Testis (tissue), 3 donors: ENCODE measurements around the gene PKIG. TPM values are rescaled to one million over a fixed set of nuclear protein-coding genes. Genes with fewer than 3 reads are reported as not detected.
A peak's percentile ranks its signal among the peaks of the same experiment; 100 is the strongest.

Experiments used
- DNase-seq: peaks from one replicate; pipeline ENCODE4 v3.0.0-alpha.2; 2019
- H3K27ac ChIP-seq, 2 donors: fragments of 200-600 bp; sonication (generic); one replicate each; pipeline ENCODE4 v1.5.1; 2019
- H3K27me3 ChIP-seq: fragments of 200-600 bp; sonication (generic); one replicate; pipeline ENCODE4 v1.5.1; 2019
- H3K36me3 ChIP-seq: fragments of 200-600 bp; sonication (generic); one replicate; pipeline ENCODE4 v1.5.1; 2017; ENCODE audit warnings: low read depth; ENCODE audit errors: missing control alignments
- H3K4me1 ChIP-seq: fragments of 200-600 bp; sonication (generic); one replicate; pipeline ENCODE4 v1.5.1; 2019
- H3K4me3 ChIP-seq, 2 donors: fragments of 200-600 bp; sonication (generic); one replicate each; pipeline ENCODE4 v1.5.1; 2017 to 2019
- H3K9me3 ChIP-seq: fragments of 200-600 bp; sonication (generic); one replicate; pipeline ENCODE4 v1.5.1; 2017
- POLR2A ChIP-seq: fragments of 450-650 bp; IDR thresholded peaks from one replicate; pipeline ENCODE4 v1.6.1; 2017; ENCODE audit warnings: antibody characterized with exemption, mild to moderate bottlenecking, moderate library complexity
- WGBS, 2 donors: methylation state at CpG; one replicate each; pipeline ENCODE4 v1.1.5; 2018; 5-methylcytosine and 5-hydroxymethylcytosine counted together
- intact Hi-C: fragments of 100-400 bp; cut with DNase I; formaldehyde crosslinking; loops from one replicate; pipeline ENCODE4 v1.15.1; 2023; ENCODE audit warnings: low total_unique reads
- polyA plus RNA-seq: library from polyadenylated mRNA; stranded (reverse); fragments of 350-450 nt; fragmentation: Illumina TruSeq; extraction: RNeasy Lipid Tissue Mini Kit (QIAGEN cat#74804); gene quantifications from one replicate; pipeline ENCODE4 v1.2.3, GENCODE V29; 2014; ENCODE audit warnings: low read depth, low replicate concordance; ENCODE audit not compliant: insufficient read depth
- total RNA-seq, 2 donors: library from RNA; depleted of rRNA; stranded (reverse); fragments of >200 nt; gene quantifications; one replicate each; pipeline ENCODE4 v1.2.3, GENCODE V29; 2016
- TF ChIP-seq, protein P1 (sequence below), 3 experiments: fragments of 450-650 bp in 2 of 3; fragments of 200-600 bp in 1 of 3; sonication (generic) in 1 of 3; IDR thresholded peaks; one replicate each; pipeline ENCODE4 v1.5.1; 2016 to 2019; ENCODE audit warnings: antibody characterized with exemption in 3 of 3, mild to moderate bottlenecking in 2 of 3, moderate library complexity in 1 of 3

Gene PKIG
- total and polyA plus RNA-seq, 3 donors from 2014 or later, result 66.6 to 180 (median 70.4) TPM

- peaks cover 44% of the 10 kb centered on the region for H3K4me1 ChIP-seq
- H3K36me3 ChIP-seq, result no peaks in the 10 kb centered on the region
- intact Hi-C loops, result loop anchor here (10.0 kb wide), 1 partner anchor 66 kb away; no protein-coding TSS in a partner anchor
- H3K9me3 ChIP-seq, result no peaks in the 10 kb centered on the region
- no peaks in the 10 kb centered on the region for H3K27me3 ChIP-seq
- 33 to 48% methylated on average over 4 to 7 of the region's 7 CpGs for WGBS, 2 donors
- H3K27ac ChIP-seq, result peak overlapping the region; percentile 75 to 76
- no peak for DNase-seq
- H3K4me3 ChIP-seq, result no peak overlapping the region
- TF ChIP-seq POLR2A, result no peak
- TF ChIP-seq, protein P1, sequence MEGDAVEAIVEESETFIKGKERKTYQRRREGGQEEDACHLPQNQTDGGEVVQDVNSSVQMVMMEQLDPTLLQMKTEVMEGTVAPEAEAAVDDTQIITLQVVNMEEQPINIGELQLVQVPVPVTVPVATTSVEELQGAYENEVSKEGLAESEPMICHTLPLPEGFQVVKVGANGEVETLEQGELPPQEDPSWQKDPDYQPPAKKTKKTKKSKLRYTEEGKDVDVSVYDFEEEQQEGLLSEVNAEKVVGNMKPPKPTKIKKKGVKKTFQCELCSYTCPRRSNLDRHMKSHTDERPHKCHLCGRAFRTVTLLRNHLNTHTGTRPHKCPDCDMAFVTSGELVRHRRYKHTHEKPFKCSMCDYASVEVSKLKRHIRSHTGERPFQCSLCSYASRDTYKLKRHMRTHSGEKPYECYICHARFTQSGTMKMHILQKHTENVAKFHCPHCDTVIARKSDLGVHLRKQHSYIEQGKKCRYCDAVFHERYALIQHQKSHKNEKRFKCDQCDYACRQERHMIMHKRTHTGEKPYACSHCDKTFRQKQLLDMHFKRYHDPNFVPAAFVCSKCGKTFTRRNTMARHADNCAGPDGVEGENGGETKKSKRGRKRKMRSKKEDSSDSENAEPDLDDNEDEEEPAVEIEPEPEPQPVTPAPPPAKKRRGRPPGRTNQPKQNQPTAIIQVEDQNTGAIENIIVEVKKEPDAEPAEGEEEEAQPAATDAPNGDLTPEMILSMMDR (IDR thresholded peaks at IDR 0.05), result no peak
Measured at GRCh38 chr20:44601236-44601671, 18.9 kb downstream of the PKIG start.

GRCh38 chr20:44601801-44602204 lies 19.4 kb downstream of the PKIG start:
- peak overlapping the region; percentile 75 to 76 for H3K27ac ChIP-seq
- H3K4me3 ChIP-seq, result no peak overlapping the region
- peak; percentile 82 for DNase-seq
- no peaks in the 10 kb centered on the region for H3K27me3 ChIP-seq
- H3K9me3 ChIP-seq, result no peaks in the 10 kb centered on the region
- H3K36me3 ChIP-seq, result no peaks in the 10 kb centered on the region
- TF ChIP-seq, protein P1 (IDR thresholded peaks at IDR 0.05), result no peak
- TF ChIP-seq POLR2A, result no peak
- peaks cover 44% of the 10 kb centered on the region for H3K4me1 ChIP-seq
- intact Hi-C loops, result loop anchor here (10.0 kb wide), 1 partner anchor 67 kb away; no protein-coding TSS in a partner anchor
- 20 to 43% methylated on average over 1 of the region's 1 CpG for WGBS, 2 donors

GRCh38 chr20:44603327-44603726 lies 20.9 kb downstream of the PKIG start:
- Histone ChIP-seq H3K36me3 (no peaks in the 10 kb centered on the region), H3K9me3 (no peaks in the 10 kb centered on the region), H3K4me1 (peaks cover 39% of the 10 kb centered on the region), H3K27ac (no peak overlapping the region), H3K27me3 (no peaks in the 10 kb centered on the region), H3K4me3 (no peak overlapping the region)
- WGBS, 2 donors, result 88 to 94% methylated on average over 8 of the region's 8 CpGs
- intact Hi-C loops, result loop anchor here (10.0 kb wide), 1 partner anchor 69 kb away; no protein-coding TSS in a partner anchor
- DNase-seq, result no peak
- TF ChIP-seq, protein P1 (IDR thresholded peaks at IDR 0.05), result no peak

DNA sequence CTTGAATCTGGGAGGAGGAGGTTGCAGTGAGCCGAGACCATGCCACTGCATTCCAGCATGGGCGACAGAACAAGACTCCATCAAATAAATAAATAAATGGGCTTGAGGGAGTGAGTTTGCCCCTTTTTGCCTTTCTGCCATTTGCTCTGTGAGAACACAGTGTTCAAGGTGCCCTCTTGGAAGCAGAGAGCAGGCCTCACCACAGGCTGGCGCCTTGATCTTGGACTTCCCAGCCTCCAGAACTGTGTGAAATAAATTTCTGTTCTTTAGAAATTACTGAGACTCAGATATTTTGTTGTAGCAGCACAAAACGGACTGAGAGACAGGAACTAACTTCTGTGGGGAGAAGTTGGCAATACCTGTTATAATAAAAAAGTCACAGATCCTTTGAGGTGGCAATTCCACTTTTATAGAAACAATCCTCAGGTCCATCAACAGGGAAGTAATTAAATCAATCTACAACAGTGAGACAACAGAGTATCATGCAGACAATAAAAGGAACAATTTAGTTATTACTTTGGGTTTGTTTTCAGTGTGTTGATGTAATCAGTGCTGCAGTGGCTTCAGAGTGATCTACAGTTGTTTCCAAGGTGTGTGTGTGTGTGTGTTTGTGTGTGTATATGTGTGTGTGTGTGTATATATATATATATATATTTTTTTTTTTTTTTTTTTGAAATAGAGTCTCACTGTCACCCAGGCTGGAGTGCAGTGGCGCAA lies 24.5 kb downstream of the PKIG start:
- Histone ChIP-seq H3K9me3 (no peaks in the 10 kb centered on the region), H3K27ac (no peak overlapping the region), H3K4me1 (peaks cover 17% of the 10 kb centered on the region), H3K36me3 (no peaks in the 10 kb centered on the region), H3K4me3 (no peak overlapping the region), H3K27me3 (no peaks in the 10 kb centered on the region)
- DNase-seq, result no peak
- 86 to 94% methylated on average over 5 of the region's 5 CpGs for WGBS, 2 donors
- intact Hi-C loops, result loop anchor here (10.0 kb wide), 1 partner anchor 72 kb away; no protein-coding TSS in a partner anchor
- TF ChIP-seq, protein P1 (IDR thresholded peaks at IDR 0.05), result no peak
- TF ChIP-seq POLR2A, result no peak
